Activated CD8-positive, alpha-beta T cell treated with anti-CD3 and anti-CD28 coated beads for 36 hours (primary cell): Measurements from ENCODE around the gene WFDC12. TPM values are rescaled to one million over a fixed set of nuclear protein-coding genes. Genes with fewer than 3 reads are reported as not detected.
A peak's percentile ranks its signal among the peaks of the same experiment; 100 is the strongest.
"Not testable (repeated sequence)": the region's sequence is repeated elsewhere in the genome, so short reads cannot be mapped to it uniquely, and the experiment has no call there.

ENCODE experiments used
- ATAC-seq: fragments of 200-7000 bp; cut with Tn5 transposase; one replicate; pipeline ENCODE4 v1.10.0; 2021; ENCODE audit warnings: mild to moderate bottlenecking, moderate library complexity
- CTCF ChIA-PET: fragments of 350-600 bp; sonication (Branson Sonifier 250); formaldehyde crosslinking; loops from one replicate; lab custom pipeline; 2021; ENCODE audit warnings: antibody characterized with exemption; lab: Charles Lee
- POLR2A ChIA-PET: fragments of 350-600 bp; sonication (Branson Sonifier 250); formaldehyde crosslinking; loops from one replicate; lab custom pipeline; 2021; ENCODE audit warnings: antibody characterized with exemption; lab: Charles Lee
- DNase-seq: peaks from one replicate; pipeline ENCODE4 v3.0.0-alpha.2; 2020
- H3K27ac Mint-ChIP-seq: one replicate; pipeline ENCODE4 v1.8.0; 2021; ENCODE audit warnings: mild to moderate bottlenecking, mixed read lengths
- H3K27me3 Mint-ChIP-seq: one replicate; pipeline ENCODE4 v1.8.0; 2021; ENCODE audit warnings: mixed read lengths
- H3K36me3 Mint-ChIP-seq: one replicate; pipeline ENCODE4 v1.8.0; 2021; ENCODE audit warnings: low read depth, mixed read lengths
- H3K4me1 Mint-ChIP-seq: one replicate; pipeline ENCODE4 v1.8.0; 2021; ENCODE audit warnings: low read depth, mixed read lengths
- H3K4me3 Mint-ChIP-seq: one replicate; pipeline ENCODE4 v1.8.0; 2021; ENCODE audit warnings: mild to moderate bottlenecking, moderate library complexity, mixed read lengths
- H3K9me3 Mint-ChIP-seq: one replicate; pipeline ENCODE4 v1.8.0; 2021; ENCODE audit warnings: mixed read lengths
- intact Hi-C: fragments of 100-400 bp; cut with micrococcal nuclease; formaldehyde crosslinking; loops from one replicate; pipeline ENCODE4 v1.10.0; 2022
- total RNA-seq, 2 experiments: library from RNA; stranded (reverse); gene quantifications; one replicate each; pipeline ENCODE4 v1.2.3, GENCODE V29; 2021
- TF ChIP-seq, protein P1 (sequence below): fragments of 200-600 bp; IDR thresholded peaks from one replicate; pipeline ENCODE4 v1.8.0; 2022; ENCODE audit warnings: antibody characterized with exemption, mild to moderate bottlenecking

The WFDC12 gene
- total RNA-seq, 2 experiments from 2014 or later, result not detected

DNA sequence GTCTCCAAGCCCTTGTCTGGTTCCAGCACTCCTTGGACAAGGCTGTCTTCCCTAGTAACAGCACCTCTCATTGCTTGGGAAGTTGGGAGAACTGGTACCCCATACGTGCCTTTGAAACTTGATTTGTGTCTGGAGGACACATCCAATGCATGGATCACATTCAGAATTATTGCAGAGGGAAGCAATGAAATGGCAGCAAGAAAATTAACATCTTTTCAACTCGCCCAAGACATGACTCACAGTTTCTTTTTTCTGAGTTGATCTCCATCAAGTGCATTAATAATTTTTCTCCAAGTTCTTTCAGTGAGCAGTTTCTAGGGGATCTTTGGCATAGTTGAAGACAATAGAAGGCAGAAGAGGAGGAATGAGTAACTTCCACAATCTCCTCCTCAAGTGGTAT lies 28.1 kb upstream of the WFDC12 start:
- Mint-ChIP-seq H3K9me3 (no peaks in the 10 kb centered on the region), H3K4me1 (no peaks in the 10 kb centered on the region), H3K4me3 (no peak overlapping the region), H3K27me3 (peaks cover 23% of the 10 kb centered on the region), H3K27ac (no peak overlapping the region), H3K36me3 (no peaks in the 10 kb centered on the region)
- CTCF ChIA-PET, result interaction anchor here (1.0 to 2.2 kb wide), 2 partner anchors 13 kb away, joined by 5 to 9 read pairs; no protein-coding TSS in a partner anchor
- intact Hi-C loops, result no loop called here
- TF ChIP-seq, protein P1, sequence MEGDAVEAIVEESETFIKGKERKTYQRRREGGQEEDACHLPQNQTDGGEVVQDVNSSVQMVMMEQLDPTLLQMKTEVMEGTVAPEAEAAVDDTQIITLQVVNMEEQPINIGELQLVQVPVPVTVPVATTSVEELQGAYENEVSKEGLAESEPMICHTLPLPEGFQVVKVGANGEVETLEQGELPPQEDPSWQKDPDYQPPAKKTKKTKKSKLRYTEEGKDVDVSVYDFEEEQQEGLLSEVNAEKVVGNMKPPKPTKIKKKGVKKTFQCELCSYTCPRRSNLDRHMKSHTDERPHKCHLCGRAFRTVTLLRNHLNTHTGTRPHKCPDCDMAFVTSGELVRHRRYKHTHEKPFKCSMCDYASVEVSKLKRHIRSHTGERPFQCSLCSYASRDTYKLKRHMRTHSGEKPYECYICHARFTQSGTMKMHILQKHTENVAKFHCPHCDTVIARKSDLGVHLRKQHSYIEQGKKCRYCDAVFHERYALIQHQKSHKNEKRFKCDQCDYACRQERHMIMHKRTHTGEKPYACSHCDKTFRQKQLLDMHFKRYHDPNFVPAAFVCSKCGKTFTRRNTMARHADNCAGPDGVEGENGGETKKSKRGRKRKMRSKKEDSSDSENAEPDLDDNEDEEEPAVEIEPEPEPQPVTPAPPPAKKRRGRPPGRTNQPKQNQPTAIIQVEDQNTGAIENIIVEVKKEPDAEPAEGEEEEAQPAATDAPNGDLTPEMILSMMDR, result no peak
- POLR2A ChIA-PET, result no interaction called here
- DNase-seq (no peak), ATAC-seq (no peak)

DNA sequence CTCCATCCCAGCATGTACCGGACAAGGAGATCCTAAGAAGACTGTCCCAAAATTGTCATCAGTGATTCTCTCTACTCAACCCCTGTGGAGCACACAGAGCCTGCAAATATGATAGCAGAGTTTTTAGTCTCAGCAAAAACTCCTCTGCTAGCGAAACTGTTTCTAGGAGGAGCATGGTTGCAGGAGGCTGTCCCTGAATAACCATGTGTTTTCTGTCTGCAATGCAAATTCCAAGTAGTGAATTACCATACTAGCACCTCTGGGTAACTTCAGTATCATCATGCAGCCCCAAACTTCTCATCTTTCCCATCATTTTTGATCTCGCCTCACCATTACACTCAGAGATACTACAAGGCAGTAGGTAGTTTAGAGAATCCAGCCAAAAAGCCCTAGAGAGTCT lies 24.8 kb upstream of the WFDC12 start:
- H3K9me3 Mint-ChIP-seq, result no peaks in the 10 kb centered on the region
- CTCF ChIA-PET, result no interaction called here
- H3K4me3 Mint-ChIP-seq, result no peak overlapping the region
- no peaks in the 10 kb centered on the region for H3K36me3 Mint-ChIP-seq
- TF ChIP-seq, protein P1, result no peak
- no peak for DNase-seq
- H3K27ac Mint-ChIP-seq, result no peak overlapping the region
- peaks cover 23% of the 10 kb centered on the region for H3K27me3 Mint-ChIP-seq
- intact Hi-C loops, result no loop called here
- POLR2A ChIA-PET, result no interaction called here
- no peaks in the 10 kb centered on the region for H3K4me1 Mint-ChIP-seq
- no peak for ATAC-seq

DNA sequence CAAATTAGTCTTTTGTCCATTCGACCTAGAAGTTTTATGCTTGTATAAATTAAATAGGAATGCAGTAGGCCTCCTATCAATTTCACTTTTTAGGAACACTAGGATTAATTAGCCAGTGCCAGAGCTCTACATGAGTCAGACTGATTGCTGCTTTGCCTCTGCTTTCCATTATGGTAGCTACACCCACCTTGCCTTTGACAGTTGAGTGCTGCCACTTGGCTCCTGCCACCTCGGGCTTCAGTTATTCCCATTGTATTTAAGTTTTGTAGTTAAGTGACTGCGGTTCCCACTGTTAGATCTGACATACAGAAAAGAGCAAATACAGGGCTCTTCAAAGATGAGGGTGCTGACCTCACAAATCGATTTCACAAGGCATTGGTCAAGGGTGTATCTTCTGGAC lies 16.6 kb upstream of the WFDC12 start:
- Mint-ChIP-seq H3K9me3 (no peaks in the 10 kb centered on the region), H3K4me3 (no peak overlapping the region), H3K27ac (no peak overlapping the region), H3K27me3 (peaks cover 3% of the 10 kb centered on the region), H3K36me3 (no peaks in the 10 kb centered on the region), H3K4me1 (no peaks in the 10 kb centered on the region)
- ChIA-PET POLR2A (no interaction called here), CTCF (interaction anchor here (0.9 to 4.7 kb wide), 3 partner anchors 29 to 151 kb away, joined by 3 to 79 read pairs (median 25); no protein-coding TSS in a partner anchor)
- ATAC-seq, result no peak
- intact Hi-C loops, result no loop called here
- DNase-seq, result no peak
- TF ChIP-seq, protein P1, result no peak

DNA sequence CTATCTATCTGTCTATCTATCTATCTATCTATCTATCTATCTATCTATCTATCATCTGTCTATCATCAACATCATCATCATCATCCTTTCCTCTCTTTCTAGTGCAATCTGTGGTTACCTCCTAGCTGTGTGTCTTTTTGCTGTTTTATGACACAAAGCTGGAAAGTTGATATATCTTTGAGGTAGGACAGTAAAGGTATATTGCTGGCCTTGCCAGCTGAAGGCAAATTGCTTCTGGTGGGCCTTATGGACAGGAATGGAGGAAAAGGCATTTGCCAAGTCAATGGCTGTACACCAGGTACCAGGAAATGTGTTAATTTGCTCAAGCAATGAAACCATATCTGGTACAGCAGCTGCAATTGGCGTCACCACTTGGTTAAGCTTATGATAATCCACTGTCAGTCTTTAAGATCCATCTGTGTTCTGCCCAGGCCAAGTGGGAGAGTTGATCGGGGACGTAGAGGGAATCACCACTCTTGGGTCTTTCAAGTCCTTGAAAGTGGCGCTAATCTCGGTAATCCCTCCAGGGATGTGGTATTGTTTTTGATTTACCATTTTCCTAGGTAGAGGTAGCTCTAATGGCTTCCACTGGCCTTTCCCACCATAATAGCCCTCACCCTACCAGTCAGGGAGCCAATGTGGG lies 15.6 kb upstream of the WFDC12 start:
- DNase-seq, H3K27ac Mint-ChIP-seq, H3K4me3 Mint-ChIP-seq, H3K9me3 Mint-ChIP-seq, H3K27me3 Mint-ChIP-seq, H3K36me3 Mint-ChIP-seq, H3K4me1 Mint-ChIP-seq, ATAC-seq: not testable (repeated sequence)
- intact Hi-C loops, result loop anchor here (5.0 kb wide), 1 partner anchor 152 kb away; no protein-coding TSS in a partner anchor
- ChIA-PET CTCF (interaction anchor here (0.9 to 4.7 kb wide), 29 partner anchors 10 to 631 kb away, joined by 3 to 79 read pairs (median 6); partner anchors contain the start of genes RBPJL, SEMG1 and WFDC10A), POLR2A (interaction anchor here (0.6 kb wide), 1 partner anchor 116 kb away, joined by 3 read pairs; no protein-coding TSS in a partner anchor)

DNA sequence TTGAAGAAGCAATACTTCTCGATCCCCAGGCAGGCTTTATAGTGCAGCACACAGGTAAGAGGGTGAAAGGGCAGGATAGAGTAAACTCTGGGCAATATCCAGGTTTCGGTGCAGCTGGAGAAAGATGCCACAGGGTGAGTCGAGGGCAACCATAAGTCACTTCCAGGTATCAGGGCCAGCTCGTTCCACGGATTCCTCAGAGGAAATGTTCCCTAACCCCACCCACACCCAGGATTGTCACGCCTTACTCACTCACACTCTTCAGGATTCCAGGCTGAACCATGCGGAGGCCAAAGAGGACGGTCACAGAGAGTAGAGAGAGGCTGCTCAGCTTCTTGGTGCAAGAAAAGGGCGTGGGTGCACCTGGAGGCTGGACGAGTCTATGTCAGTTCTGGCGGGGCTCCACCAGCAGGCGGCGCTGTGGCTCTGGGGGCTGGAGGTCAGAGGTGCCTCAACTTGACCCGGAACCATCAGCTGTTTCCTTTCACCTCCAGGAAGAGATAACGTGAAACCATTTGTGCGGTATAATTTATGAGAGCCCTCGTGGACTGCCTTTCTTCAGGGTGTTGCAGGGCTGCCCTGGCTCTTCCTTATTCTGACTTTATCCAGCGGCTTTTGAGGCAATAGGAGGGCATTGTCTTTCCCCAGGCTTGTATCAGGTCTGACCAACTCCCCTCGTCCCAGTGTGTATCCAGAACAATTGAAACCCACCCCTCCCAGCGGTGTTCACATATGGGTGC lies 14.5 kb upstream of the WFDC12 start:
- POLR2A ChIA-PET, result interaction anchor here (0.6 to 0.9 kb wide), 2 partner anchors 54 to 155 kb away, joined by 3 read pairs; no protein-coding TSS in a partner anchor
- no peaks in the 10 kb centered on the region for H3K4me1 Mint-ChIP-seq

More for the DNA sequence above, 14.5 kb upstream of the WFDC12 start:
- CTCF ChIA-PET, result interaction anchor here (0.7 to 4.7 kb wide), 50 partner anchors 8 to 632 kb away, joined by 3 to 79 read pairs (median 4); partner anchors contain the start of genes RBPJL, SEMG1, SLPI and WFDC10A
- Mint-ChIP-seq H3K27ac (no peak overlapping the region), H3K9me3 (no peaks in the 10 kb centered on the region), H3K4me3 (no peak overlapping the region), H3K36me3 (no peaks in the 10 kb centered on the region), H3K27me3 (peaks cover 5% of the 10 kb centered on the region)
- TF ChIP-seq, protein P1, result peak; percentile 82
- intact Hi-C loops, result loop anchor here (5.0 kb wide), 1 partner anchor 154 kb away; no protein-coding TSS in a partner anchor
- ATAC-seq (peak; percentile 85), DNase-seq (peak; percentile 89)
